ENCODE measurements around the gene GEMIN8. TPM values are rescaled to one million over a fixed set of nuclear protein-coding genes. Genes with fewer than 3 reads are reported as not detected.

The GEMIN8 gene
- total RNA-seq, 1 experiment from 2014 or later = 14.8 TPM

DNA sequence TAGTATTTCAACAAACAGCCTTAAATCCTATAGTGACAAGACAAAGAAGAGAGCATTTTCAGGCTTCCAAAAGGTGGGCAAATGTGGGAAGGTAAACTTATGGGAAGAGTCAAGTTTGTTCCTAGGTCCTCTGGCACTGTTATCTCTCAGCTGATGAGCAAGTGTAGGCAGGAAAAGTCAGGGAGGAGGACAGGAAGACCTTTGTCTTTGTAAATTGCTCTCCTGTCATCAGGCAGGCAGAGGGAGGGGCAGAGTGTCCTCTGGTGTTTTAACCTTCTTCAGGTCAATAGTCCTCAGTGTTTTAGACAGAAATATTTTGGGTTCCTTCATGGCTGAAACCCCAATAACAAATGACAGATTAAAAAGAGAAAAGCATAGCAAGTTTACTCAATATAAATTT, 13.5 kb upstream of the GEMIN8 start:
- Histone ChIP-seq H2BK20ac (ENCODE audit: low read depth, low read length, poor library complexity, severe bottlenecking) (no peak overlapping the region), H2BK120ac (ENCODE audit: low read depth, low read length, poor library complexity, severe bottlenecking) (no peak overlapping the region), H4K91ac (ENCODE audit: insufficient read length, low read depth, low read length) (no peak overlapping the region), H3T11ph (ENCODE audit: low read length) (no peak overlapping the region), H2BK15ac (ENCODE audit: low read depth, low read length) (no peak overlapping the region), H3K79me1 (ENCODE audit: insufficient read depth, low read depth, low read length, poor library complexity, severe bottlenecking) (no peaks in the 10 kb centered on the region), H4K5ac (ENCODE audit: insufficient read length, low read depth, low read length) (no peak overlapping the region), H3K23ac (ENCODE audit: insufficient read length, low read depth, low read length) (no peak overlapping the region), H3K18ac (ENCODE audit: insufficient read length, low read depth, low read length) (no peak overlapping the region), H2AFZ (ENCODE audit: low read length) (no peak overlapping the region), H3K56ac (ENCODE audit: insufficient read length, low read depth, low read length) (no peak overlapping the region), H3K9ac (ENCODE audit: extremely low read depth, insufficient read length, low read length) (no peak overlapping the region), H4K8ac (replicated peaks; ENCODE audit: insufficient read length, low read depth, low read length) (no peak overlapping the region), H3K14ac (ENCODE audit: insufficient read depth, low read length) (no peak overlapping the region), H2AK5ac (ENCODE audit: insufficient read length, low read length) (no peak overlapping the region), H3K79me2 (ENCODE audit: insufficient read depth, low read length) (no peaks in the 10 kb centered on the region), H3K9me3 (ENCODE audit: control insufficient read depth, low read depth, low read length) (no peaks in the 10 kb centered on the region), H3K27me3 (ENCODE audit: insufficient read depth, low read length) (no peaks in the 10 kb centered on the region), H3K4ac (ENCODE audit: low read depth, low read length) (no peak overlapping the region), H3K4me1 (ENCODE audit: insufficient read depth, low read length) (no peaks in the 10 kb centered on the region), H4K20me1 (ENCODE audit: control insufficient read depth, insufficient read depth, insufficient read length) (no peaks in the 10 kb centered on the region), H3K27ac (ENCODE audit: insufficient read length, low read depth, low read length) (no peak overlapping the region), H2BK12ac (ENCODE audit: insufficient read length, low read depth, low read length) (no peak overlapping the region), H3K23me2 (ENCODE audit: insufficient read length, low read depth, low read length, poor library complexity, severe bottlenecking) (no peaks in the 10 kb centered on the region), H3K4me2 (ENCODE audit: insufficient read depth, insufficient read length, low read length) (no peak overlapping the region), H2BK5ac (ENCODE audit: insufficient read length, low read length) (no peak overlapping the region)
- Mint-ChIP-seq H3K36me3 (ENCODE audit: insufficient read depth in 1 of 3, low read depth in 3 of 3) (no peaks in the 10 kb centered on the region), H3K4me3 (no peak overlapping the region), H3K27ac (no peak overlapping the region), H3K27me3 (ENCODE audit: low read depth) (peaks cover 2% of the 10 kb centered on the region; the same call in 1 of the 2 replicates), H3K9me3 (peaks cover 13 to 20% of the 10 kb centered on the region in 2 experiments), H3K4me1 (no peaks in the 10 kb centered on the region)
- DNase-seq = no peak
- TF ChIP-seq, protein P1, sequence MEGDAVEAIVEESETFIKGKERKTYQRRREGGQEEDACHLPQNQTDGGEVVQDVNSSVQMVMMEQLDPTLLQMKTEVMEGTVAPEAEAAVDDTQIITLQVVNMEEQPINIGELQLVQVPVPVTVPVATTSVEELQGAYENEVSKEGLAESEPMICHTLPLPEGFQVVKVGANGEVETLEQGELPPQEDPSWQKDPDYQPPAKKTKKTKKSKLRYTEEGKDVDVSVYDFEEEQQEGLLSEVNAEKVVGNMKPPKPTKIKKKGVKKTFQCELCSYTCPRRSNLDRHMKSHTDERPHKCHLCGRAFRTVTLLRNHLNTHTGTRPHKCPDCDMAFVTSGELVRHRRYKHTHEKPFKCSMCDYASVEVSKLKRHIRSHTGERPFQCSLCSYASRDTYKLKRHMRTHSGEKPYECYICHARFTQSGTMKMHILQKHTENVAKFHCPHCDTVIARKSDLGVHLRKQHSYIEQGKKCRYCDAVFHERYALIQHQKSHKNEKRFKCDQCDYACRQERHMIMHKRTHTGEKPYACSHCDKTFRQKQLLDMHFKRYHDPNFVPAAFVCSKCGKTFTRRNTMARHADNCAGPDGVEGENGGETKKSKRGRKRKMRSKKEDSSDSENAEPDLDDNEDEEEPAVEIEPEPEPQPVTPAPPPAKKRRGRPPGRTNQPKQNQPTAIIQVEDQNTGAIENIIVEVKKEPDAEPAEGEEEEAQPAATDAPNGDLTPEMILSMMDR (conservative IDR thresholded peaks at IDR 0.05) = no peak

Data from H9 (cell line).